ENCODE measurements around the gene XPC.

Gene XPC

DNA sequence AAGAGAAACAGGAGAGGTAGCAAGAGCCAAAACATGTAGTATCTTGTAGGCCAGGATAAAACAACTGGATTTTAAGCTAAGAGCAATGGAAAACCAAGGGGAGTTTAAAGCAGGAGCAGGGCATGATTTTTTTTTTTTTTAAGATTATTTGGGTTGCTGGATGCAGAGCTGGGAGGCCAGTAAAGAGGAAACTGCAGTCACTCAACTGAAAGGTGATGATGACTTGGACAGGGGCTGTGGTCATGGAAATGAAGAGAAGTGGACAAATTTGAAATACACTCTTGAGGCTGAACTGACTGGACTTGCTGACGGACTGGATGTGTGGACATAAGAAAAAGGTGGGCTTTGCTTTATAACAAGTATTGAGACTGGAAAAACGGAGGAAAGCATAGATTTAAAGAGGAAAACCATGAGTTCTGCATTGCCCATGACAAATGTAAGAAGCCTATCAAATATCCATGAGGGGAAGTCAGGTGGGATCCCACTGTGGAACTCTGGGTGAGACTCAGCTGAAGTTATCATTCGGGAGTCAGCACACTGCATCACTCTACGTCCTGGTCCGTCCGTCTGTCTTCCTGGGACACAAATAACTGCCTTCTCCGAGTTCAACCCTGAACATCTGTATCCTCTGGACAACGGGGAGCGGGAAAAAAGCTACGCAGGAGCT lies 688 bp downstream of the XPC start:
- peak overlapping the region; percentile 92 for H3K4me3 ChIP-seq (ENCODE audit: low read depth, low read length)

DNA sequence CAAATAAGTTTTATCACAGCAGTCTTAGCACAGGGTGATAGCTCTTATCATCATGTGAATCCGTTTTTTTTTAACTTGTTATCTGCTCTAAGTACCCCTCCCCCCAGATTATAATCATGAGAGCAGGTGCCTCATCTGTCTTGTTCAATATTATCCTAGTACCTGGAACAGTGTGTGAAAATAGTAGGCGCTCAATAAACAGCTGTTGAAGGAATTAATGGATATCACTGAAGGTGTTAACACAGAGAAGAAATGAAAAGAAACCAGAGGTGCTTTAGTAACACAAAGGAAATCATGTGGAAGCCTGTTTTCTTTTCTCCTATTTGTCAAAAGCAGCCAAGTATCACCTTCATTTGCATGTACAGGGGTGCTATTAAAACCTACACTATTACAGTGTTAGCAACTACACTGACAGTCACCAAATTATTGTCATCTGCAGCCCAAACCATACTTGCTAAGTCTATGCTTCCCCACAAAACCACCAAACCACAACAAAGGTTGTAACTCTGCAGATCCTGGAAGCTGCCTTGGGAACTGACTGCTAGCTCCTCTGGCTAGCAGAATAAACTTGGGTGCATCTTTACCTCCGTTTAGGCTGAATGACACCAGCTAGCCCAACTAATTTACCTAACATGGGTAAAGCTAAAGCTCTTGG lies 2.9 kb downstream of the XPC start:
- H3K4me3 ChIP-seq (ENCODE audit: low read depth, low read length), result no peak overlapping the region
- DNase-seq (ENCODE audit: low read depth), result no peak

More for the DNA sequence above, 688 bp downstream of the XPC start:
- DNase-seq (ENCODE audit: low read depth), result no peak

DNA sequence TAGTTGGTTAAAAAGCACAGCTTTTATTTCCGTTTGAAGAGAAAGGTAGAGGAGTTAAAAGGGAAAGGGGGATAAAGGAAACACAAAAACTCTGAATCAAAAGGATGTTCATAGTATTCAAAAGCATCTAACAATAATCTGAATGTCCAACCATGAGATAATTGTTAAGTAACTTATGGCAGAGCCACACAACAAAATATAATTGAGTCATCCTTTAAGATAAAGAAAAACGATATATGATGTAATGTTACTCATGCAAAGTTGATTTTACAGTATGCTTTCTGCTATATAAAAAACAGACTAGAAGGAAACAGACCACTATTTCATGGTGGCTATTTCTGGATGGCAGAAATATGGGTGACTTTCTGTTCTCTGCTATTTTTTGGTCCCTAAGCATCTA lies 3.9 kb downstream of the XPC start:
- DNase-seq (ENCODE audit: low read depth), result no peak
- no peak overlapping the region for H3K4me3 ChIP-seq (ENCODE audit: low read depth, low read length)

DNA sequence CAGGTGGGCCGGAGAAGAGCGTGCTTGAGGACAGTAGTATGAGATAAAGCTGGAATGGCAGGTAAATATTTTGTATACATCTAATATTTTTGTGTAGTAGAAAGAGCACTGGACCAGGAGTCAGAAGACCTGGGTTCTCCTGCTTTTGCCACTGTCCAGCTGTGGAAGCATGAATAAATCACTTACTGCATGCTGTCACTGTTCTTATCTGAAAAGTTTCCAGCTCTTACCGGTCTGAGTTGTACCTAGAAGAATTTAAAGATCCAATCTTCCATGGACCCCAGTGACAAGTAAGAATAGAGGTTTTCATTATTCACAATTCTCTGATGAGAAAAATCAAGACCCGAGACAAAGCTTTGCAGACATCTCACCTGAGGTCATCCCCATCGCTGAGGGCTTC lies 5.9 kb downstream of the XPC start:
- no peak overlapping the region for H3K4me3 ChIP-seq (ENCODE audit: low read depth, low read length)
- DNase-seq (ENCODE audit: low read depth), result no peak

DNA sequence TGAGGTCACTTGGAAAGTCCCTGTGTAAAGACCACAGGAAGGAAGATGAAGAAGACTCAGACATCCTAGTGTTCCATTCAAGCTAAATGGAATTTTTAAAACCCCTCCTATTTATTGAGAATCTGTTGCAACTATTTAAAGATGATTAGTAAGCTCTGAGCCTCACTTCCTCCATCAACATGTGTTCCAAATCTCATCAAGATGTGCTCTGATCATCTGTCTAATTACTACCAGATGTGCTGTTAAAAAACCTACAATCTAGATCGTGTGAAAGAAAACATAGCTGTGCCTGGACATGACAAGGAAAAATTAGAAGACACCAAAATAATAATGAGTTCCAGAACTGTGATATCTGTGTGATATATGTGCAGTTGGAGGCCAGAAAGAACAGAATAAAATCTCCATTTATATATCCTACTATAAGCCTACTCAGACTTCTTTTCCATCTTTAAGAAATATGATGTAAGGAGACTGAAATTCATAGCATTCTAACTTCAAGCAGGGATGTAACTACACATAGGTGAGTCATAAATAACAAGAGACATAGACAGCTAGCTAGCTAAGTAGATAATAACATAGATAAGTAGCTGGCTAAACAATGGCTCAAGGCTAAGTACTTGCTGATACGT lies 7.8 kb downstream of the XPC start:
- H3K4me3 ChIP-seq (ENCODE audit: low read depth, low read length), result no peak overlapping the region
- peak; percentile 28 for DNase-seq (ENCODE audit: low read depth)

DNA sequence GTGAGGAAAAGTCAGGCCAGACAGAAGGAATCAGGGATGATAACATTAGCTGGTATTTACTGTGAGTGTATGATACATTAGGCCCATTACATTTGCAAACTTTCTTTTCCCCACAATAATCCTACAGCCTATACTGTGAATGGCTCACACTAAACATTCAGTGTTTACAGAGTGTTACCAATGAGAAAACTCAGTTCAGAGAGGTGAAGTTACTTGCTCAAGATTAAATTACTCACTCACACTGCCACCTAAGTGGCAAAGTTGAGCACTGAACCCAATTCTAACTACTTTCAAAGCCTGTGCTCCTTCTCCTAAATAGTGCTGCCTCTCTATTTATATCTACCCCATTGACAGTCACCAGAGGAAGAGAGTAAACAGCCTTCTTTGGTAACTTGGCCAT lies 8.5 kb downstream of the XPC start:
- H3K4me3 ChIP-seq (ENCODE audit: low read depth, low read length), result no peak overlapping the region
- DNase-seq (ENCODE audit: low read depth), result no peak

DNA sequence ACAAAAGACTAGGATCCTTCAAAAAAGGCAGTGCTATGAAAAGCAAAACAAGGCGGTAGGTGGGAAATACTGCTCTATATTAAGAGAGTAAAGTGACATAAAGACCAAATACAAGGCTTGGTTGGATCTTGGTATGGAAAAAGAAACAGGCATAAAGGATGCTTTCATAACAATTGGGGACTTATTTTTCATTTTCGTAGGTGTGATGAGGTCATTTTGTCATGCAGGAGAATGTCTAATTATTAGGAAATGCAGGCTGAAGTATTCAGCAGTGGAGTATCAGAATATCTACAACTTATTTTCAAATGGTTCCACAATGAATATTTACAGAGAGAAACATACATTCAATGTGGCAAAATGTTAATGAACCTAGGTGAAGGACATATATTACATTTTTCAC lies 9.0 kb downstream of the XPC start:
- DNase-seq (ENCODE audit: low read depth), result no peak
- no peak overlapping the region for H3K4me3 ChIP-seq (ENCODE audit: low read depth, low read length)

DNA sequence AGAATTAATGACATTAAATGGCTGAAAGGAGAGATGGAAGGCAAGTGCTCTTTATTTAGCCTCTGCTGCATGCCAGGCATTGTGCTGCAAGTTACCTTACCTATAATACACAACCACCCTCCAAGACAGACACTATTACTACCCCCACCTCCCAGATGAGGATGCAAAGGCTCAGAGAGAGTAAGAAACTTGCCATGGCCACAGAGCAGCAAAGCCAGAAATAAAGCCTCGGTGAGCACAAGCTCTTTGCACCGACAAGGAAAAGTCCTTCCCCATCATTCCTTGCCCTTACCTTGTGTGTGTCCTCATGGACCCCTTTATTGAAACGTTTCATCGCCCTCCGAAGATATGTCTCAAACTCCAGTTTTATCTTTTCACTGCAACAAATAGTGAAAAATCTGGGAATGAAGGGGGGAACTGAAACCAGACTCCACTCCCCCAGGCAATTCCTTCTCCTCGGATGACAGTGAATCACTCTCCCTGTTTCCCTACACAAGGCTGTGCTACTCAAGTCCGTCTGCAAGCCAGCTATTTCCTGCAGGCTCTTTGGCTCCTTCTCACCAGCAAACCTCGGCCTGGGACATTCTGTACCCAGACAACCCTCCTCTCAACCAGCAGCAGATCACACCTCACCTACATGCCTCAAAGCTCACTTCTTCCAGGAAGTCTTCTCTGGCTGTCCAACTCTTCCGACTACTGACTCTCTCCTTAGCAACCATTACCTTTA lies 11.4 kb downstream of the XPC start:
- no peak overlapping the region for H3K4me3 ChIP-seq (ENCODE audit: low read depth, low read length)
- DNase-seq (ENCODE audit: low read depth), result peak; percentile 43

DNA sequence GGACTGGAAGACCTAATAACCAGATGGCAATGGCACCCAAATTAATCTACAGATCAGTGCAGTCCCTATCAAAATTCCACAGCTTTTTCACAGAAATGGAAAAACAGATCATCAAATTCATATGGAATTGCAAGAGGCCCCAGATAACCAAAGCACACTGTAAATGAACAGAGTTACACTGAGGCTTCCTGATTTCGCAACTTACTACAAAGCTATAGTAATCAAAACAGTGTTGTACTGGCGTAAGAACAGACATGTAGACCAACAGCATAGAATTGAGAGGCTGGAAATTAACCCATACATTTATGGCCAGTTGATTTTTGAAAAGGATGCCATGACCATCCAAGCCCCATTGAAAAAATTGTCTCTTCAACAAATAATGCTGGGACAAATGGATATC lies 16.2 kb downstream of the XPC start:
- DNase-seq (ENCODE audit: low read depth), result no peak
- H3K4me3 ChIP-seq (ENCODE audit: low read depth, low read length), result no peak overlapping the region

DNA sequence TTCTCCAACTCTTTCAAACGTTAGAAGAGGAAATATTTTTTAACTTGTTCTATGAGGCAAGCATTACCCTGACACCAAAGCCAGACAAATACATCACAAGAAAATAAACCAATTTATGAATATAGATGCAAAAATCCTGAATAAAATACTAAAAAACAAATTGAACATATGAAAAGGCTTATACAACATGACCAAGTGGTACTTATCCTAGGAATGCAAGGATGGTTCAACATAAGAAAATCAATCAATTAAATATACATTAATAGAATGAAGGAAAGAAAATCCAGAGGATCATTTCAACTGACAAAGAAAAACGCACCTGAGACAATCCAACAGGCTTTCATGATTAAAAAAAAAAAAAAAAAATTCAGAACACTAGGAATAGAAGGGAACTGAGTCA lies 17.1 kb downstream of the XPC start:
- DNase-seq (ENCODE audit: low read depth), result no peak
- H3K4me3 ChIP-seq (ENCODE audit: low read depth, low read length), result no peak overlapping the region

DNA sequence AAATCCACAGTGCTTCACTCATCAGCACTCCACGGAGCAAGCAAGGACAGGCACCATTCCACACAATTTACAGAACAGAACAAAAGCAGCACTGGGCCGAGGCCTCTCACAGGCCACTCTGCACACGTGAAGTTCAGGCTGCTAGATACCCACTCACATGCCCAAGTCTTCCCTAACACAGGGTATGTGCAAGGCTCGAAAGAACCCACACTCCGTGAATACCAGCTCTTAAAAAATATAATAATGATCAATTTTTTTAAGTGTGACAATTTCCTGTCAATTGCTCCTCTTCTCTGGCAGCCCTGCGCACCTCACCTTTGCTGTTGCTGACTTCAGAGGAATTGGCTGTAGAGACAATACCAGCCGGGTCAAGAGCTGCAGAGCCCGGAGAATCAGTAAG lies 19.0 kb downstream of the XPC start:
- no peak for DNase-seq (ENCODE audit: low read depth)
- H3K4me3 ChIP-seq (ENCODE audit: low read depth, low read length), result no peak overlapping the region

DNA sequence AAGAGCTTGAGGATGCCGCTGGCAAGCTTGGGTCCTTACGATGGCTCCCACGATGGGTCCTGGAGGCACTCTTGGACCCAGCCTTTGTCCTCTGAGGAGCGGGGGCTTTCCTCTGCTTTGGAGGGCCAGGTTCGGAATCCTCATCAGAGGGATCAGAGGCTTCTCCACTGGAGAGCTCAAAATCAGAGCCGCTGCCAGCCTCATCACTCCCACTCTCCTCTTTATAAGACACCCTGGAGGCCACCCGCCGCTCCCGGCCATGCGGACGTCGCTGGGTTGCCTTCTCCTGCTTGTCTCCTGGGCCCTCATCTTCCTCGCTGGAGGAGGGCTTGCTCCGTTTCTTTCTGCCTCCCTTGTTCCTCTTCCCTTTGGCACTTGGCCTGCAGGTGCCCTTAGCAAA lies 20.0 kb downstream of the XPC start:
- H3K4me3 ChIP-seq (ENCODE audit: low read depth, low read length), result no peak overlapping the region
- DNase-seq (ENCODE audit: low read depth), result no peak

DNA sequence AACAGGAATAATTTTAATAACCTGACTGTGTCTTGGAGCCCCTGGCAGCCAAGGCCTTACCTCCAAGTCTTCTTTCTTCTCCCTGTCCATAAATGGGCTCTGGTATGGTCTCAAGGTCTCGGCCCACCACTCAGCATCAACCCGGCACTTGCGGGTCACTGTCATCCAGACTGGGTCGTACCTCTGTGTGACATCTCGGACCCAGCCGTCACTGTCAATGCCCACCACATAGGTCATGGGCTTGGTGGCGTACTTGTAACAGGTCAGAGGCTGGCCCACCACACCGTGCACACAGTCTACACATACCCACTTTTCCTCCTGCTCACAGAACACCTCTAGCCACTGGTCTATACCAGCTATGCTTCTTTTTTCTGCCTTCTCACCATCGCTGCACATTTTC lies 20.4 kb downstream of the XPC start:
- DNase-seq (ENCODE audit: low read depth), result no peak
- no peak overlapping the region for H3K4me3 ChIP-seq (ENCODE audit: low read depth, low read length)

DNA sequence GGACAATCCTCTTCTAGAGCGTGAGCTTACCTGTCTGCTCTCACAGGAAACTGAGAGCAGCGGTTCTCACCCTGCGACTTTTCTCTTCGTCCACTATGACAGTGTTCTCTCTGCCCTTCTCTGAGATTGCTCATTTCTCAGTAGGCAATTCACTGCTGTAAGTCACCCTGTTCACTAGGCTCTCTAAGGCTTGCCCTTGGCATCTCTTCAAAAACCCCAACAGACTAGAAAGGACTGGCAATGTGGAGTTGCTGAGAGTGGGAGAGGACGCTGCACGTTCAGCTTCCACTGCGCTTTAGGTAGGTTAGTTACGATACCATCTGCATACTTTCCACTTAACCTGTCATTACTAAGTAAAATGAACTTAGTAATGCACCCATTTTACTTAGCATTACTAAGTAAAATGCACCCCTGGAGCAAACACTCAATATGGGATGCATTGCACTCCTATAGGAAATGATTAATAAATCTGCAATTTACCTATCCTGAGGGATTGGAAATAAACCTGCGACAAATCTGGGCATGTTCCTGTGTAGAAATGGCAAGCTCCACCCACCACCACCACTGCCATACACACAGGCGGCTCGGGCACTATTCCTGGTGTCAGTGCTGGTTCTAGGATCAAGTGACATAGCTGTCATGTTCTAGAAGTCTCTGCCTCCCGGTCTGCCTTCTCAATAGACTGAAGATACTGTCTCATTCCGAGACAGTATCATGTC lies 21.4 kb downstream of the XPC start:
- no peak overlapping the region for H3K4me3 ChIP-seq (ENCODE audit: low read depth, low read length)
- no peak for DNase-seq (ENCODE audit: low read depth)

DNA sequence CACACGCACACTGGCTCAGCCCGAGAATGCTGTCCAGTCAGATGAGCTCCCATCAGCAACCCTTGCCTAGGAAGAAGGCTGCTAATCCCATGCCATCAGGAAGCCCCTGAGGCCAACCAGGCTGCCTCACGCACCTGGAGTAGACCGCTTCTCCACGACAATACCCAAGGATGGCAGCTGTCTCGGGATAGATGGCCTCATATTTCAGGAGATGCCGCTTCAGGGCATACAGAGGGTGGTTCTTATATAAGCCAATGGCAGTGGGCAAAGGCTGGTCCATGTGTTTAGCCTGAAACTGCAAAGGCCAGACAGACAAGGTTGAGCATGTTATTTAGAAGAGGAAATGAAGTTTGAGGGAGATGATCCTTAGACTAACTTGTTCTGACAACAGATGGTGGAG lies 22.2 kb downstream of the XPC start:
- no peak overlapping the region for H3K4me3 ChIP-seq (ENCODE audit: low read depth, low read length)
- DNase-seq (ENCODE audit: low read depth), result no peak

DNA sequence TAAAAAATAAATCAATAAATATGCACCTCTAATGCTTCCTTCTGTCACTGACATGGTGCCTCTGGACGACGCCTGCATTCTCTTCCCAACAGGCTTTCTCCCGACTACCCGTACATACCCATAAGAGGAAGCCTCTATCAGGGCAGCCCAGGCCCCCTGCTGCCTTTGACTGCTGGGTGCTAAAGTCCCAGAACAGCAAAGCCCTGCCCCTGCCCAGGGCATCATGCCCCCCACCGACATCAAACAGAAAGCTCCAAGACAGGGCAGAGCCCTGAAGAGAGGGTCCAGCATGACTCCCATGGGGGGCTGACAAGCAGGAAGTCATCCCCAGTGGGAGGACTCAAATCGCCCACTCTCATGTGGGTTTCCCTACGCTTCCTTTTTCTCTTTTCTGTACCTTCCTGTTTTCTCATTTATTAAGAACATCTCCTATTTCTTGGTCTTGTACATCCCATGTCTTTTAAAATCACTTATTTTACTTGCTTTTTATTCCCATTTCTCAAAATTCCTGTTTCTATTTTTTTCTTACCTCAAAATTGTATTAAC lies 23.4 kb downstream of the XPC start:
- H3K4me3 ChIP-seq (ENCODE audit: low read depth, low read length), result no peak overlapping the region
- DNase-seq (ENCODE audit: low read depth), result no peak

DNA sequence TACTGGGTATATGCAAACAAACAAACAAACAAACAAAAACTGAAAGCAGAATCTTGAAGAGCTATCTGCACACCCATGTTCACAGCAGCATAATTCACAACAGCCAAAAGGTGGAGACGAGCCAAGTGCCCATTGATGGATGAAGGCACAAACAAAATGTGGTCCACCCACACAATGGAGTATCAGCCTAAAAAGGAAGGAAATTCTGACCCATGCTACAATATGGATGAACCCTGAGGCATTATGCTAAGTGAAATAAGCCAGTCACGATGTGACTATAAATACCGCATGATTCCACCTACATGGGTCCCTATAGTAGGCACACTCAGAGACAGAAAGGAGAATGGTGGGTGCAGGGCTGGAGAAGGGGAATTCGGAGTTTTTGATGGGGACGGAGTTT lies 24.1 kb downstream of the XPC start:
- DNase-seq (ENCODE audit: low read depth), result no peak
- no peak overlapping the region for H3K4me3 ChIP-seq (ENCODE audit: low read depth, low read length)

DNA sequence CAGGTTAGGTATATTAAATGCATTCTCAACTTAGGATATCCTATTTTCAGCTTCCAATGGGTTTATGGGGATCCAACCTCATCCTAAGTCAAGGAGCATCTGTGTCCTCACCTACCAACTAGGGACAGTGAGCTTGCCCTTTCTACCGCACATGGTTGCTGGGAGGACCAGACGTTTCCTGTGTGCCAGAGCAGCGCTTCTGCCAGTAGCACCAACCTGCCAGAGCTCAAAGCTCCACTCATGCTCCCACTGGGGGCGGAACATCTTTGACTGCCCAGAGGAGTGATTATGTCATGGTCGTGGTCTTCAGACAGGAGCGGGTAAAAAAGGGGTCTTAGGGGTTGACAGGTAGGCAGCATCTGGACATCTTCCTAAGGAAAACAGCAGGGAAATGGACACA lies 24.7 kb downstream of the XPC start:
- H3K4me3 ChIP-seq (ENCODE audit: low read depth, low read length), result no peak overlapping the region
- DNase-seq (ENCODE audit: low read depth), result no peak

DNA sequence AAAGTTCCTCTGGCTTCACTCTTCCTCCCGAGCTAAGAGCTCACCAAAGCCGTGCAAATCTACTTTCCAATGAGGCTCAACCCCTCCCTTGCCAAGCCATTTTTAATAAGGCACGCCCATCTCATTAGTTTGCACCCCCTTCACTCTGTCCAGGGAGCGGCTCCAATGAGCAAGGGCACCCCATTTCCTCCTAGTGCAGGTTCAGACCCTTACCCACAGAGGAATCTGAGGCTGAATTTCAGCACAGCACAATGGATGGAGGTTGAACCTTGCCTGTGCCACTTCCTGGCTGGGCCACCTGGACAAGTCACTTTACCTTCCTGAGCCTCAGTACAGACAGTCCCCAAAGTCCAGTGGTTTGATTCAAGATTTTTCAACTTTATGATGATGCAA lies 25.4 kb downstream of the XPC start:
- no peak for DNase-seq (ENCODE audit: low read depth)
- no peak overlapping the region for H3K4me3 ChIP-seq (ENCODE audit: low read depth, low read length)

Data from skeletal muscle cell (primary cell).